Renal cortical epithelial cell (primary cell): ENCODE measurements around the gene SELE. TPM values are rescaled to one million over a fixed set of nuclear protein-coding genes. Genes with fewer than 3 reads are reported as not detected.

Experiments
- DNase-seq: peaks from one replicate; pipeline ENCODE4 v3.0.0-alpha.2; 2011; ENCODE audit warnings: low read depth
- total RNA-seq: library from RNA; depleted of rRNA; stranded (reverse); fragments of >200 nt; gene quantifications from 2 replicates; pipeline ENCODE4 v1.2.3, GENCODE V29; 2014

SELE gene
- total RNA-seq: not detected in 2 replicates

GRCh38 chr1:169733924-169734323, at the start of gene SELE:
SELE (minus strand) TSS chr1:169734079; CDS start chr1:169733612, 467 bp downstream.
- DNase-seq: no peak

GRCh38 chr1:169782596-169782995, 48.7 kb upstream of the SELE start:
- no peak for DNase-seq

- DNase-seq: peak; percentile 93
Observed at GRCh38 chr1:169779970-169780369, 46.1 kb upstream of the SELE start.

- no peak for DNase-seq
Observed at GRCh38 chr1:169779150-169779549, 45.3 kb upstream of the SELE start.

- no peak for DNase-seq
Observed at GRCh38 chr1:169776440-169776839, 42.6 kb upstream of the SELE start.

GRCh38 chr1:169768161-169768560, 34.3 kb upstream of the SELE start:
- DNase-seq: no peak

GRCh38 chr1:169765580-169766331, 31.9 kb upstream of the SELE start:
- DNase-seq: no peak

- DNase-seq: no peak
Observed at GRCh38 chr1:169764919-169765318, 31.0 kb upstream of the SELE start.

- DNase-seq: no peak
Observed at GRCh38 chr1:169762699-169763098, 28.8 kb upstream of the SELE start.

GRCh38 chr1:169759038-169759437, 25.2 kb upstream of the SELE start:
- no peak for DNase-seq

GRCh38 chr1:169753549-169753948, 19.7 kb upstream of the SELE start:
- no peak for DNase-seq

- no peak for DNase-seq
Observed at GRCh38 chr1:169750041-169750440, 16.2 kb upstream of the SELE start.

GRCh38 chr1:169746550-169746949, 12.7 kb upstream of the SELE start:
- DNase-seq: no peak

GRCh38 chr1:169745015-169745861, 11.4 kb upstream of the SELE start:
- DNase-seq: peak; percentile 5

- DNase-seq: peak; percentile 47
Observed at GRCh38 chr1:169741666-169742394, 8.0 kb upstream of the SELE start.

GRCh38 chr1:169739980-169740379, 6.1 kb upstream of the SELE start:
- no peak for DNase-seq

- no peak for DNase-seq
Observed at GRCh38 chr1:169731446-169731845, 2.4 kb downstream of the SELE start.

GRCh38 chr1:169729991-169730390, 3.9 kb downstream of the SELE start:
- DNase-seq: no peak

- no peak for DNase-seq
Observed at GRCh38 chr1:169727307-169727706, 6.6 kb downstream of the SELE start.

GRCh38 chr1:169726851-169727250, 7.0 kb downstream of the SELE start:
- no peak for DNase-seq

GRCh38 chr1:169725930-169726329, 7.9 kb downstream of the SELE start:
- no peak for DNase-seq

- no peak for DNase-seq
Observed at GRCh38 chr1:169724168-169724567, 9.7 kb downstream of the SELE start.
